Heart left ventricle (tissue), 13 donors: ENCODE data around the gene ANGPTL3.

Experiments used
- CTCF ChIP-seq, 12 donors: fragments of 200-600 bp; sonication (generic) in 4 of 12; IDR thresholded peaks; one replicate each; pipeline versions ENCODE4 v1.5.0 to v1.8.0; 2018 to 2022; ENCODE audit warnings: antibody characterized with exemption in 12 of 12, mild to moderate bottlenecking in 5 of 12
- POLR2A ChIP-seq, 2 donors: fragments of 450-650 bp; IDR thresholded peaks; one replicate each; pipeline ENCODE4 v1.6.1; 2017; ENCODE audit warnings: antibody characterized with exemption in 2 of 2, mild to moderate bottlenecking in 2 of 2, moderate library complexity in 2 of 2
- donor health status: ischemic (EF 13 %, LVEDD 7.1; RV severe dilation, severe dysfunction).
- donor health status: DM: no; HTN: yes; CAD: no.
- donor health status: DM: no; HTN: no; CAD: no.
- donor health status: ischemic (EF 25% LVEDD 6.9; RV normal size, moderate dysfunction).
- donor health status: ischemic (EF 25% LVEDD 5.7; RV mildly dilated, moderate dysfunction).
- donor health status: ischemic (EF 35%, LVEDD 5.7; RV mildly dilated, moderate dysfunction).
- donor health status: nonischemic (EF 11% LVEDD 7.7; RV severe dilation, severe dysfunction).
- donor health status: DM: yes; HTN: yes; CAD: no.
- donor health status: PGD.
- donor health status: ischemic (EF 29% LVEDD 5.4; RV normal size, mild dysfunction).
- donor health status: nonischemic (EF 23%, LVEDD 6.1; RV moderate dilation, normal function).

DNA sequence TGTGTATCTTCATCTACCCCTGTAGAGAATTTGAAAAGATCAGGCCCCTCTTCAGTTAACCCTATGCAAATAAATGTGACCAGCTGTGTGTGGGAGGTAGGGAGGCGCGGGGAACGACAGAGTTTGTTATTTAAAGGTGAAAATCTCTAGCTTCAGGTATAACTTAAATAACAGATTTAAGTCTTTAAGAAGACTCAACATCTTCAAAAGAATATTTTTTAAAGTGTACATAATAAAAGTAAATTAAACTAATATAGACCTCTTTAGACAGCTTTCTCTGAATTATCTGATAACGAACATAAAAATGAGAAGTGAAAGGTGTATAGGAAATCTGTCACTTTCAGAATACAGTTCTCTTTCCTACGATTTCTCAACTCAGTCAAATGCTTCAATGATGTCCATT is 16.0 kb downstream of the ANGPTL3 start:
- no peak for TF ChIP-seq POLR2A (IDR thresholded peaks at IDR 0.05)
- TF ChIP-seq CTCF (IDR thresholded peaks at IDR 0.05) = no peak
